Transverse colon (tissue), 4 donors: Measurements from ENCODE around the gene CBX4. TPM values are rescaled to one million over a fixed set of nuclear protein-coding genes. Genes with fewer than 3 reads are reported as not detected.

Experiments used
- DNase-seq: peaks from one replicate; pipeline ENCODE4 v3.0.0-alpha.2; 2019
- H3K27ac ChIP-seq, 4 donors: fragments of 200-600 bp; sonication (generic); 2 replicates each; pipeline ENCODE4 v1.5.1; 2016 to 2018; ENCODE audit warnings: inconsistent platforms in 4 of 4
- H3K27me3 ChIP-seq: fragments of 200-600 bp; sonication (generic); 2 replicates; pipeline ENCODE4 v1.5.1; 2017; ENCODE audit warnings: inconsistent platforms
- H3K36me3 ChIP-seq, 4 donors: fragments of 200-600 bp; sonication (generic); 2 replicates each; pipeline ENCODE4 v1.5.1; 2017 to 2019; ENCODE audit warnings: inconsistent platforms in 4 of 4
- H3K4me1 ChIP-seq, 4 donors: fragments of 200-600 bp; sonication (generic); 2 replicates each; pipeline ENCODE4 v1.5.1; 2017 to 2020; ENCODE audit warnings: inconsistent platforms in 4 of 4
- H3K4me3 ChIP-seq, 4 donors: fragments of 200-600 bp; sonication (generic); 1 replicate in 1 of 4; 2 replicates in 3 of 4; pipeline versions ENCODE4 v1.5.1 to v1.6.1; 2017 to 2019; ENCODE audit warnings: inconsistent platforms in 4 of 4
- H3K9me3 ChIP-seq, 2 donors: fragments of 200-600 bp; sonication (generic); 2 replicates each; pipeline ENCODE4 v1.5.1; 2017 to 2019; ENCODE audit warnings: inconsistent platforms in 2 of 2
- CTCF ChIP-seq, 5 experiments: fragments of 200-600 bp in 3 of 5; fragments of 450-650 bp in 2 of 5; sonication (generic) in 3 of 5; IDR thresholded peaks; 1 replicate in 2 of 5; 2 replicates in 3 of 5; pipeline ENCODE4 v1.5.1; 2016 to 2017; ENCODE audit warnings: antibody characterized with exemption in 5 of 5, inconsistent platforms in 3 of 5, mild to moderate bottlenecking in 2 of 5, moderate library complexity in 1 of 5
- EP300 ChIP-seq: sonication (generic); formaldehyde crosslinking; IDR thresholded peaks from one replicate; pipeline ENCODE4 v1.6.1; 2017; ENCODE audit warnings: antibody characterized with exemption, low read depth
- POLR2A ChIP-seq: fragments of 450-650 bp; IDR thresholded peaks from one replicate; pipeline ENCODE4 v1.6.1; 2016; ENCODE audit warnings: antibody characterized with exemption, mild to moderate bottlenecking, moderate library complexity
- POLR2AphosphoS5 ChIP-seq, 3 donors: sonication (generic); formaldehyde crosslinking; IDR thresholded peaks; one replicate each; pipeline ENCODE4 v1.6.1; 2016; ENCODE audit warnings: antibody characterized with exemption in 3 of 3
- WGBS, 2 donors: methylation state at CpG; one replicate each; pipeline ENCODE4 v1.1.5; 2018; ENCODE audit warnings: low coverage in 1 of 2; 5-methylcytosine and 5-hydroxymethylcytosine counted together
- in situ Hi-C, 4 donors: fragments of 200-750 bp; cut with MboI; loops; one replicate each; pipeline versions ENCODE4 v1.15.0 to v1.15.1; 2017; ENCODE audit warnings: low sequenced_read_pairs in 3 of 4, low pct_ligation_motif_present in 1 of 4, low pct_unique_long_range_greater_than_20kb in 1 of 4
- intact Hi-C: fragments of 100-400 bp; cut with DNase I; formaldehyde crosslinking; loops from one replicate; pipeline ENCODE4 v1.15.1; 2023; ENCODE audit warnings: low total_unique reads
- total RNA-seq, 4 donors: library from RNA; depleted of rRNA; stranded (reverse); fragments of >200 nt; gene quantifications; one replicate each; pipeline ENCODE4 v1.1.0, GENCODE V29; 2016

CBX4 gene
- total RNA-seq, 4 donors from 2014 or later, result 6.6 to 25.1 (median 8.3) TPM

GRCh38 chr17:79785017-79785899 is 54.0 kb downstream of the CBX4 start:
- no peak for TF ChIP-seq CTCF (IDR thresholded peaks at IDR 0.05)
- no peak for TF ChIP-seq EP300
- TF ChIP-seq POLR2AphosphoS5 (IDR thresholded peaks at IDR 0.05), result no peak
- no peak for TF ChIP-seq POLR2A
- H3K4me3 ChIP-seq, result no peak overlapping the region
- no peaks in the 10 kb centered on the region for H3K36me3 ChIP-seq
- H3K4me1 ChIP-seq, result peaks cover 0 to 9% (median 8%) of the 10 kb centered on the region in 4 donors
- intact Hi-C loops, result loop anchor here (5.0 kb wide), 1 partner anchor 202 kb away; no protein-coding TSS in a partner anchor
- H3K27me3 ChIP-seq, result peaks cover 94% of the 10 kb centered on the region
- H3K9me3 ChIP-seq, result no peaks in the 10 kb centered on the region
- DNase-seq, result no peak
- no peak overlapping the region for H3K27ac ChIP-seq
- in situ Hi-C loops, result no loop called here
- 92% methylated on average over 17 of the region's 17 CpGs; no CpG with 5 or more reads in 1 of the 2 donors for WGBS, 2 donors

- H3K4me1 ChIP-seq, result peaks cover 0 to 2% (median under 1%) of the 10 kb centered on the region in 4 donors
- no peak for DNase-seq
- H3K9me3 ChIP-seq, result no peaks in the 10 kb centered on the region
- H3K36me3 ChIP-seq, result no peaks in the 10 kb centered on the region
- no peak overlapping the region for H3K4me3 ChIP-seq
- no peak overlapping the region for H3K27ac ChIP-seq
- H3K27me3 ChIP-seq, result peaks cover 94% of the 10 kb centered on the region
- intact Hi-C loops (loop anchor here (5.0 kb wide), 1 partner anchor 203 kb away; no protein-coding TSS in a partner anchor), in situ Hi-C loops (no loop called here)
- WGBS, 2 donors, result 91 to 93% methylated on average over 3 to 31 of the region's 31 CpGs
- no peak for TF ChIP-seq POLR2AphosphoS5 (IDR thresholded peaks at IDR 0.05)
- no peak for TF ChIP-seq POLR2A
- TF ChIP-seq EP300, result no peak
- TF ChIP-seq CTCF (IDR thresholded peaks at IDR 0.05), result no peak
Observed at GRCh38 chr17:79784353-79785016, 54.8 kb downstream of the CBX4 start.

GRCh38 chr17:79783891-79784290 is 55.3 kb downstream of the CBX4 start:
- WGBS, 2 donors, result 88% methylated on average over 13 of the region's 18 CpGs; no CpG with 5 or more reads in 1 of the 2 donors
- in situ Hi-C loops, result no loop called here
- Histone ChIP-seq H3K27me3 (peaks cover 94% of the 10 kb centered on the region), H3K27ac (no peak overlapping the region), H3K9me3 (no peaks in the 10 kb centered on the region), H3K36me3 (no peaks in the 10 kb centered on the region), H3K4me3 (no peak overlapping the region), H3K4me1 (peaks cover 0 to 5% (median 3%) of the 10 kb centered on the region in 4 donors)
- no peak for DNase-seq
- no peak for TF ChIP-seq CTCF (IDR thresholded peaks at IDR 0.05)
- no peak for TF ChIP-seq POLR2A
- TF ChIP-seq POLR2AphosphoS5 (IDR thresholded peaks at IDR 0.05), result no peak
- no peak for TF ChIP-seq EP300
- intact Hi-C loops, result no loop called here

Other genes with a start within 250 kb of the CBX4 start
- gene RBFOX3, start 228.4 kb downstream of the CBX4 start, total RNA-seq, result 10 to 100 TPM in 2 of 4 donors, 1 to 10 TPM in 2; 3.4 to 54.6 (median 7.3) TPM
- gene ENPP7, start 108.5 kb downstream of the CBX4 start, total RNA-seq, result under 1 TPM in 1 of 4 donors, not detected in 3; 0.16 TPM
- under 1 TPM in 2 of 4 donors, not detected in 2; 0.27 to 0.64 TPM for gene CBX2, start 61.3 kb downstream of the CBX4 start, total RNA-seq
- 1 to 10 TPM; 1.5 to 4.4 (median 3.1) TPM for gene CBX8, start 42.4 kb downstream of the CBX4 start, total RNA-seq
- gene TBC1D16, start 196.4 kb upstream of the CBX4 start, total RNA-seq, result 10 to 100 TPM; 12.3 to 22.4 (median 18.1) TPM
- 1 to 10 TPM in 3 of 4 donors, under 1 TPM in 1; 0.75 to 2.8 (median 2.0) TPM for gene CCDC40, start 197.2 kb upstream of the CBX4 start, total RNA-seq